Transverse colon (tissue), 4 donors: ENCODE data around the gene BMPR1B.

ENCODE experiments used
- CTCF ChIP-seq, 5 experiments: fragments of 200-600 bp in 3 of 5; fragments of 450-650 bp in 2 of 5; sonication (generic) in 3 of 5; IDR thresholded peaks; 1 replicate in 2 of 5; 2 replicates in 3 of 5; pipeline ENCODE4 v1.5.1; 2016 to 2017; ENCODE audit warnings: antibody characterized with exemption in 5 of 5, inconsistent platforms in 3 of 5, mild to moderate bottlenecking in 2 of 5, moderate library complexity in 1 of 5
- EP300 ChIP-seq: sonication (generic); formaldehyde crosslinking; IDR thresholded peaks from one replicate; pipeline ENCODE4 v1.6.1; 2017; ENCODE audit warnings: antibody characterized with exemption, low read depth
- POLR2A ChIP-seq: fragments of 450-650 bp; IDR thresholded peaks from one replicate; pipeline ENCODE4 v1.6.1; 2016; ENCODE audit warnings: antibody characterized with exemption, mild to moderate bottlenecking, moderate library complexity
- POLR2AphosphoS5 ChIP-seq, 3 donors: sonication (generic); formaldehyde crosslinking; IDR thresholded peaks; one replicate each; pipeline ENCODE4 v1.6.1; 2016; ENCODE audit warnings: antibody characterized with exemption in 3 of 3

GRCh38 chr4:95044324-95044837 lies 286.6 kb downstream of the BMPR1B start:
- no peak for TF ChIP-seq CTCF (IDR thresholded peaks at IDR 0.05)
- TF ChIP-seq POLR2A, result no peak
- TF ChIP-seq POLR2AphosphoS5 (IDR thresholded peaks at IDR 0.05), result no peak
- TF ChIP-seq EP300, result no peak
